HepG2 (cell line): ENCODE results near the gene RGS19. TPM values are rescaled to one million over a fixed set of nuclear protein-coding genes. Genes with fewer than 3 reads are reported as not detected.

Experiments
- AGO1 ChIP-seq: fragments of 200-400 bp; formaldehyde crosslinking; IDR thresholded peaks from 2 replicates; pipeline ENCODE4 v1.6.1; 2017; ENCODE audit warnings: mild to moderate bottlenecking, low read depth, low read length, moderate library complexity; ENCODE audit not compliant: poor library complexity, severe bottlenecking
- ATF4 ChIP-seq, 2 experiments: fragments of 450-650 bp in 1 of 2; sonication (generic) in 1 of 2; formaldehyde crosslinking; IDR thresholded peaks; 2 replicates each; pipeline versions ENCODE4 v1.5.0 to v1.8.0; 2020 to 2022; ENCODE audit warnings: mild to moderate bottlenecking in 1 of 2, missing genetic modification reagents in 1 of 2
- HMG20A ChIP-seq: IDR thresholded peaks from 2 replicates; pipeline ENCODE4 v1.6.1; 2016; ENCODE audit warnings: borderline replicate concordance
- HNRNPH1 ChIP-seq: fragments of 200-400 bp; formaldehyde crosslinking; optimal IDR thresholded peaks from 2 replicates; pipeline ENCODE3; 2017; ENCODE audit warnings: mild to moderate bottlenecking, low read depth, low read length
- JUN ChIP-seq: sonication (generic); formaldehyde crosslinking; IDR thresholded peaks from 2 replicates; pipeline ENCODE4 v1.4.0; 2020; ENCODE audit warnings: mild to moderate bottlenecking, missing genetic modification reagents
- JUNB ChIP-seq: sonication (generic); formaldehyde crosslinking; IDR thresholded peaks from 2 replicates; pipeline ENCODE4 v1.8.0; 2022; ENCODE audit warnings: missing genetic modification reagents, mild to moderate bottlenecking, borderline replicate concordance
- NR2C2 ChIP-seq: sonication (generic); formaldehyde crosslinking; IDR thresholded peaks from 2 replicates; pipeline ENCODE4 v1.4.0; 2020; ENCODE audit warnings: missing genetic modification reagents, mild to moderate bottlenecking, moderate library complexity, borderline replicate concordance
- ZBTB21 ChIP-seq: sonication (generic); formaldehyde crosslinking; IDR thresholded peaks from 2 replicates; pipeline ENCODE4 v1.4.0; 2020; ENCODE audit warnings: missing genetic modification reagents
- ZNF205 ChIP-seq: IDR thresholded peaks from 2 replicates; pipeline ENCODE4 v1.6.1; 2018; ENCODE audit warnings: missing biosample characterization, missing genetic modification reagents
- ZNF256 ChIP-seq: sonication (generic); formaldehyde crosslinking; conservative IDR thresholded peaks from 2 replicates; pipeline ENCODE4 v1.4.0; 2020; ENCODE audit warnings: missing genetic modification reagents
- ZSCAN5A ChIP-seq: sonication (generic); formaldehyde crosslinking; IDR thresholded peaks from 2 replicates; pipeline ENCODE4 v1.8.0; 2022; ENCODE audit warnings: mild to moderate bottlenecking, missing genetic modification reagents, borderline replicate concordance
- polyA plus RNA-seq, 8 experiments: library from polyadenylated mRNA; depleted of rRNA in 3 of 8; stranded (reverse) in 7 of 8; unstranded in 1 of 8; fragments of >200 nt; fragmentation: Illumina TruSeq in 4 of 8; extraction: Trizol in 4 of 8; gene quantifications; 2 replicates each; pipeline versions ENCODE4 v1.2.1 to v1.2.3, GENCODE V29; 2011 to 2016; ENCODE audit warnings: low read depth in 4 of 8, missing spikeins in 1 of 8, mixed read lengths in 1 of 8; ENCODE audit not compliant: insufficient read depth in 1 of 8
- total RNA-seq, 5 experiments: library from RNA; depleted of rRNA; stranded (reverse); fragments of >200 nt; fragmentation: Illumina TruSeq; extraction: Trizol; gene quantifications; 2 replicates each; pipeline ENCODE4 v1.2.3, GENCODE V29; 2016; ENCODE audit warnings: low read depth in 1 of 5

The RGS19 gene
- total and polyA plus RNA-seq, 2 of the 13 experiments (the other 11 are each of a cell fraction or from before 2014, with no cell fraction given): 10.7 to 11.9 TPM

DNA sequence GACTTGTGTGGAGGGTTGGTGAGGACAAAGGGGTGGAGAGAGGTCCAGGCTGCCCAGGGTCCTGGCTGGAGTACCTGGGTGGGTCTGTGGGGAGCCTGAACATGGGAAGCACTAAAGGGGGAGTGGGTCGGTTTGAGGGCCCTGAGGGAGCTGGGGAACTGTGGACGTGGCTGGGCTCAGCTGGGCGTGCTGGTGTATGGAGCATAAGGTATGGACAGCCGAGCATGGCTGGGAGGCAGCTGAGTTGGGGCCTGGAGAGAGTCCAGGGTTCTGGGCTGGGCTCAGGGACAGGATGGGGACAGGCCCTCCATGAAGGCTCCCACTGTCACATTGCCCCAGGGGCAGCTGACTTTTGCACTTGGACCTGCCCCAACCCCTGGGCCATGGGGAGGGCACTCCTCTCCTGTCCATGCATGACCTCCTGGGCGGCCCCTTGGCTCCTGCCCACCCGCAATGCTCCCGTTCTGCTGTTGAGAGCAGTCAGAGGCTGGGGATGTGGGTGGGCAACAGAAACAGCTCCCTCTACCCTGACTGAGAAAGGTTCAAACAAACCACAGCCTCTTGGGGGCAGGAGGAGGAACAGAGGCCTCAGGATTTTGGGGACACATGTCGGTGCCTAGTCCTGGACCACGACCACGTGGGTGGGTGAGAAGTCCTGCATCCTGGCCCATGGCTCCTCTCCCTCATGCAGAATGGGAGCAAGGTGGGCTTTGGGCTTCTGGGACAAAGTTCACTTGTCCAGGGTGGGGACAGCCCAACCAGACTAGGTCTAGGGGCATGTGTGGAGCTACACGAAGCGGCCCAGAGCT lies 38.9 kb downstream of the RGS19 start (continued):
- TF ChIP-seq ZNF256 (CRISPR knock-in tag): 0 out of 2 replicates have a peak, but pooled peaks have one; percentile 69
- TF ChIP-seq JUNB: no peak
- TF ChIP-seq ZNF205 (CRISPR knock-in tag): no peak
- TF ChIP-seq HMG20A (CRISPR knock-in tag): no peak; the same call in 1 of the 2 replicates
- peak; percentile 34 for TF ChIP-seq HNRNPH1
- peak; percentile 10; the same call in 1 of the 2 replicates for TF ChIP-seq ZSCAN5A (CRISPR knock-in tag)
- TF ChIP-seq NR2C2: peak; percentile 62; the same call in 1 of the 2 replicates
- TF ChIP-seq ATF4 (CRISPR knock-in tag; IDR thresholded peaks at IDR 0.05): no peak
- TF ChIP-seq ZBTB21 (CRISPR knock-in tag): no peak
- peak; percentile 97 for TF ChIP-seq AGO1
- TF ChIP-seq JUN: no peak; the same call in 1 of the 2 replicates
